ENCODE data around the gene CCDC8. TPM values are rescaled to one million over a fixed set of nuclear protein-coding genes. Genes with fewer than 3 reads are reported as not detected.

The CCDC8 gene
- total RNA-seq, 2 donors from 2014 or later: 20.4 to 32.7 TPM

DNA sequence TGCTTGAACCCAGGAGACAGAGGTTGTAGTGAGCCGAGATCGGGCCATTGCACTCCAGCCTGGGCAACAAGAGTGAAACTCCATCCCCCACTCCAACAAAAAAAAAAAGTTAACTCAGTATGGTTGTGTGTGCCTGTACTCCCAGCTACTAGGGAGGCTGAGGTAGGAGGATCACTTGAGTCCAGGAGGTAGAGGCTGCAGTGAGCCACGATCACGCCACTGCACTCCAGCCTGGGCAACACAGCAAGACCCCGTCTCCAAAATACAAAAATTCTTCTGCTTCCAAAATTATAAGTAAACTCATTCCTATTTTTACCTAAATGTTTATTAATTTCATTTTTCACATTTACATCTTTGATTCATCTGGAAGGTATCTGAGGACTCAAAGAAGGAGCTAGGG lies 43.6 kb upstream of the CCDC8 start:
- Histone ChIP-seq H3K4me3 (no peak overlapping the region), H3K27me3 (replicated peaks; ENCODE audit: insufficient read depth) (no peaks in the 10 kb centered on the region), H3K4me1 (replicated peaks) (no peaks in the 10 kb centered on the region), H3K27ac (no peak overlapping the region), H3K36me3 (no peaks in the 10 kb centered on the region), H3K9me3 (no peaks in the 10 kb centered on the region)
- no peak for TF ChIP-seq POLR2A (IDR thresholded peaks at IDR 0.05)
- TF ChIP-seq POLR2AphosphoS5 (IDR thresholded peaks at IDR 0.05): no peak
- no peak for TF ChIP-seq CTCF (IDR thresholded peaks at IDR 0.05)
- intact Hi-C loops (cut with DNase I): no loop called here
- no peak for DNase-seq (ENCODE audit: low spot score)
- WGBS: 96% methylated on average over 5 of the region's 5 CpGs

- no peaks in the 10 kb centered on the region for H3K27me3 ChIP-seq (replicated peaks; ENCODE audit: insufficient read depth)
- H3K4me3 ChIP-seq: no peak overlapping the region
- no peaks in the 10 kb centered on the region for H3K4me1 ChIP-seq (replicated peaks)
- no peaks in the 10 kb centered on the region for H3K36me3 ChIP-seq
- WGBS: 22% methylated on average over 3 of the region's 3 CpGs
- intact Hi-C loops (cut with DNase I): no loop called here
- TF ChIP-seq POLR2A (IDR thresholded peaks at IDR 0.05): no peak
- no peak for TF ChIP-seq POLR2AphosphoS5 (IDR thresholded peaks at IDR 0.05)
- no peak for TF ChIP-seq CTCF (IDR thresholded peaks at IDR 0.05)
- no peak overlapping the region for H3K27ac ChIP-seq
- H3K9me3 ChIP-seq: no peaks in the 10 kb centered on the region
- DNase-seq (ENCODE audit: low spot score): no peak
Observed at GRCh38 chr19:46454244-46454643, 40.9 kb upstream of the CCDC8 start.

DNA sequence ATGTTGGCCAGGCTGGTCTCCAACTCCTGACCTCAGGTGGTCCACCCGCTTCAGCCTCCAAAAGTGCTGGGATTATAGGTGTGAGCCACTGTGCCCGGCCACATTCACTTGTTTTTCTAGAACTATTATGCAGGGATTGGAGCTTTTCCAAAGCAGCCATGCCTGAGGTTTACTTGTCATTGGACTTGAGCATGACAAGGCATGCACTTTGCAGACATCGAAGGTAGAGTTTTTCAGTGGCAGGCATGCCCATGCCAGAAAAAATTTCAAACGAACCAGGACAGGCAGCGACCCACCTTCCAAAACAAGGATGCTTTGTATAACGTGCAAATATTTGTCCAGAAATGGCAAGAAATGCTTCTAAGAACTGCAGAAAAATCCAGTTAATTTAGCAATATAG lies 40.3 kb upstream of the CCDC8 start:
- WGBS: 43% methylated on average over 6 of the region's 6 CpGs
- peak overlapping the region in 1 of 2 donors; percentile 39 for H3K27ac ChIP-seq
- TF ChIP-seq POLR2AphosphoS5 (IDR thresholded peaks at IDR 0.05) (peak; percentile 75), CTCF (IDR thresholded peaks at IDR 0.05) (no peak), POLR2A (IDR thresholded peaks at IDR 0.05) (no peak)

GRCh38 chr19:46452186-46452585 lies 38.8 kb upstream of the CCDC8 start:
- no peak for DNase-seq (ENCODE audit: low spot score)
- H3K9me3 ChIP-seq: no peaks in the 10 kb centered on the region
- H3K4me1 ChIP-seq (replicated peaks): no peaks in the 10 kb centered on the region
- no peak for TF ChIP-seq CTCF (IDR thresholded peaks at IDR 0.05)
- TF ChIP-seq POLR2AphosphoS5 (IDR thresholded peaks at IDR 0.05): no peak
- TF ChIP-seq POLR2A (IDR thresholded peaks at IDR 0.05): no peak
- no peak overlapping the region for H3K27ac ChIP-seq
- H3K36me3 ChIP-seq: no peaks in the 10 kb centered on the region
- intact Hi-C loops (cut with DNase I): no loop called here
- no peak overlapping the region for H3K4me3 ChIP-seq
- WGBS: 42% methylated on average over 4 of the region's 4 CpGs
- no peaks in the 10 kb centered on the region for H3K27me3 ChIP-seq (replicated peaks; ENCODE audit: insufficient read depth)

More for the DNA sequence above, 40.3 kb upstream of the CCDC8 start:
- no peaks in the 10 kb centered on the region for H3K27me3 ChIP-seq (replicated peaks; ENCODE audit: insufficient read depth)
- DNase-seq (ENCODE audit: low spot score): peak; percentile 83
- no peaks in the 10 kb centered on the region for H3K36me3 ChIP-seq
- H3K4me1 ChIP-seq (replicated peaks): no peaks in the 10 kb centered on the region
- no peak overlapping the region for H3K4me3 ChIP-seq
- intact Hi-C loops (cut with DNase I): no loop called here
- no peaks in the 10 kb centered on the region for H3K9me3 ChIP-seq

- H3K36me3 ChIP-seq: no peaks in the 10 kb centered on the region
- WGBS: 40% methylated on average over 6 of the region's 6 CpGs
- intact Hi-C loops (cut with DNase I): no loop called here
- peak; percentile 69 for DNase-seq (ENCODE audit: low spot score)
- TF ChIP-seq POLR2AphosphoS5 (IDR thresholded peaks at IDR 0.05): peak; percentile 57
- TF ChIP-seq CTCF (IDR thresholded peaks at IDR 0.05): no peak
- H3K4me3 ChIP-seq: no peak overlapping the region
- H3K27me3 ChIP-seq (replicated peaks; ENCODE audit: insufficient read depth): no peaks in the 10 kb centered on the region
- no peak overlapping the region for H3K27ac ChIP-seq
- no peaks in the 10 kb centered on the region for H3K9me3 ChIP-seq
- H3K4me1 ChIP-seq (replicated peaks): no peaks in the 10 kb centered on the region
Observed at GRCh38 chr19:46451352-46451751, 38.0 kb upstream of the CCDC8 start.
